Panc1 (cell line): ENCODE measurements around the gene TLX1.

Experiments used
- CTCF ChIP-seq: fragments of 450-650 bp; IDR thresholded peaks from 2 replicates; pipeline ENCODE4 v1.5.1; 2017; ENCODE audit warnings: mild to moderate bottlenecking
- POLR2AphosphoS5 ChIP-seq: IDR thresholded peaks from 2 replicates; pipeline ENCODE4 v1.6.1; 2012; ENCODE audit warnings: mild to moderate bottlenecking, low read depth, low read length, moderate library complexity
- REST ChIP-seq, 2 experiments: IDR thresholded peaks; 2 replicates each; pipeline ENCODE4 v1.6.1; 2011 to 2012; ENCODE audit warnings: low read depth in 2 of 2, control low read depth in 1 of 2, low read length in 1 of 2, mild to moderate bottlenecking in 1 of 2, moderate library complexity in 1 of 2; ENCODE audit not compliant: insufficient read depth in 1 of 2
- SIN3A ChIP-seq: IDR thresholded peaks from 2 replicates; pipeline ENCODE4 v1.6.1; 2012; ENCODE audit warnings: low read depth, mild to moderate bottlenecking, low read length, moderate library complexity, borderline replicate concordance; ENCODE audit not compliant: insufficient read depth

- no peak for TF ChIP-seq CTCF
- TF ChIP-seq REST (IDR thresholded peaks at IDR 0.05; ENCODE audit: insufficient read depth in 1 of 2, low read depth in 2 of 2, low read length in 1 of 2) = no peak
- TF ChIP-seq POLR2AphosphoS5 = no peak
- no peak for TF ChIP-seq SIN3A
Observed at GRCh38 chr10:101176577-101176976, 45.5 kb downstream of the TLX1 start.
